Endothelial cell of coronary artery (primary cell): ENCODE data around the gene SUV39H2. TPM values are rescaled to one million over a fixed set of nuclear protein-coding genes. Genes with fewer than 3 reads are reported as not detected.

Experiments
- total RNA-seq: library from RNA; depleted of rRNA; stranded (reverse); fragments of >200 nt; gene quantifications from 2 replicates; pipeline ENCODE4 v1.2.3, GENCODE V29; 2014

Gene SUV39H2, protein sequence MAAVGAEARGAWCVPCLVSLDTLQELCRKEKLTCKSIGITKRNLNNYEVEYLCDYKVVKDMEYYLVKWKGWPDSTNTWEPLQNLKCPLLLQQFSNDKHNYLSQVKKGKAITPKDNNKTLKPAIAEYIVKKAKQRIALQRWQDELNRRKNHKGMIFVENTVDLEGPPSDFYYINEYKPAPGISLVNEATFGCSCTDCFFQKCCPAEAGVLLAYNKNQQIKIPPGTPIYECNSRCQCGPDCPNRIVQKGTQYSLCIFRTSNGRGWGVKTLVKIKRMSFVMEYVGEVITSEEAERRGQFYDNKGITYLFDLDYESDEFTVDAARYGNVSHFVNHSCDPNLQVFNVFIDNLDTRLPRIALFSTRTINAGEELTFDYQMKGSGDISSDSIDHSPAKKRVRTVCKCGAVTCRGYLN
- 14.1 and 15.7 TPM in 2 replicates for total RNA-seq

DNA sequence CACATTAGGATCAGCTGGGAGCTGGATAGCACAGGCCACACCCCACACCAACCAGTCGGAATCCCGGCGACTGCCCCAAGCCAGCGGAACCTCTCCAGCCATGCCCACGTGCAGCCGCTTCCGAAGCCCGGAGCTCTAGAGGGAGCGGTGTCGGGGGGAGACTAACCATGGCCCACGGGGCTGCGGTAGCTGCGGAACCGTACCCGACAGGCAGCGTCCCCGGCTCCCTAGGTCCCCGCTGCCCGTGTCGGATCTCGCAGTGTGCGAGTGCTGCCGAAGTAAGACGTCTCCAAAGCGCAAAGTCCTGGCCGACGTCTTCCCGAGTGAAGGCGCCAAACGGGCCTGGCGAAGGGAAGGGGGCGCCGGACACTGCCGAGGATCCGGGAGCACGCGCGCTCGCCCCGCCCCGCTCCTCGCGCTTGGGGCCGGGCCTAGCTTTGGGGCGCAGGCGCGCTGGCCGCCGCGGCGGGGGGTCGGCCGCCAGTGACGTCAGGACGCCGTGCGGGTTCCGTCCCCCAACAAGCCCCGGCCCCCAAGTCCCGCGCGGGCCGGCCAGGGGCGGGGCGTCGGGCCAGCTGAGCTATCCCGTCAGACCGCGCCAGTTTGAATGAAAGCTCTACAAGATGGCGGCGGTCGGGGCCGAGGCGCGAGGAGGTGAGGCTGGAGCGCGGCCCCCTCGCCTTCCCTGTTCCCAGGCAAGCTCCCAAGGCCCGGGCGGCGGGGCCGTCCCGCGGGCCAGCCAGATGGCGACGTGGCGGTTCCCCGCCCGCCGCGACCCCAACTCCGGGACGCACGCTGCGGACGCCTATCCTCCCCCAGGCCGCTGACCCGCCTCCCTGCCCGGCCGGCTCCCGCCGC is at the start of gene SUV39H2:
SUV39H2 (plus strand) TSS at position 601 of the 858 bp plus-strand sequence; CDS start at position 624, 23 bp downstream.

DNA sequence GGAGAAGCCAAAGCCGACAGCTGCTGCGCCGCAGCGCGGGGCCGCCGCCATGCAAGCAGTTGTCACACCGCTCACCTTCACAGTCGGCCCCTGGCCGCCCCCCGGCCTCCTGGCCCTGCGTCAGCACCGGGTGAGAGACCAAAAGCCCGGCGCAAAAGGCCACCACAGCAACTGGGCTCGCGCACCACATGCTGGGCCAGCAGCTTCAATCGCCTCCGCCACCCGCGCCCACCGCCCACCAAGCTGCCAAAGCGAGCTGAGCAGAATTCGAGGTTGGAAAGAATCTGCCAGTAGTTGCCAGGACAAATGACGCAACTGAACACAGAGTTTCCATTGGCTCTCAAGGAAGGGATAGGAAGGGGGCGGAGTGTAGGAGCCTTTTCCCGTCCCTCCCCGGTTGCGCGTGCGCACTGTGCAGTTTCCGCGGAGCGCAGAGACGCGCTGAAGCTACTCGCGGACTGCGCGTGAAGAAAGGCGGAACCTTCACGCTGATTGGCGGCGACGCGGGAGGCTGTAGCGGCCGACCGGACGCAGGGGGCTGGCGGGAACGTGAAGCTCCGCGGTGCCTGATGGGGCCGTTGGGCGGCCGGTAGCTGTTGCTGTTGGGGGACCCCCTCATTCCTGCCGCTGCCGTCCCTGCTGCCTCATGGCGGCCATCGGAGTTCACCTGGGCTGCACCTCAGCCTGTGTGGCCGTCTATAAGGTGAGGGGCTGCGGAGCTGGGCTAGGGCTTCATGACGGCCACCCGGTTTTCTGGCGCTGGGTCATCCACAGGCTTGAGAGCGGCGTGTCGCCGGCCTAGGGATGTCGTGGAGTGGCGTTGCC is 40.7 kb upstream of the SUV39H2 start, which contains the start of the genes CDNF, HSPA14 and MSANTD7:
CDNF (minus strand) TSS at position 281 of the 825 bp plus-strand sequence; CDS start at position 190, 91 bp downstream.
HSPA14 (plus strand) TSS at position 550 of the 825 bp plus-strand sequence; CDS start at position 647, 97 bp downstream.
MSANTD7 (plus strand) TSS at position 550 of the 825 bp plus-strand sequence. CDS start 3,979 bp downstream, outside the sequence.

Other genes with a start within 250 kb of the SUV39H2 start
- gene FAM107B, start 104.0 kb upstream of the SUV39H2 start, total RNA-seq: 73.5 and 110 TPM in 2 replicates
- gene CDNF, start 40.8 kb upstream of the SUV39H2 start, total RNA-seq: 0.36 and 0.47 TPM in 2 replicates
- 10.2 and 15.2 TPM in 2 replicates for gene HSPA14, start 40.6 kb upstream of the SUV39H2 start, total RNA-seq
- gene MSANTD7, start 40.6 kb upstream of the SUV39H2 start, total RNA-seq: 17.9 and 20.1 TPM in 2 replicates
- 5.7 and 8.3 TPM in 2 replicates for gene DCLRE1C, start 75.2 kb downstream of the SUV39H2 start, total RNA-seq
- gene MEIG1, start 80.5 kb downstream of the SUV39H2 start, total RNA-seq: not detected in 2 replicates
- 0.09 and 5.4 TPM in 2 replicates for gene OLAH, start 165.1 kb downstream of the SUV39H2 start, total RNA-seq
- gene ACBD7, start 209.9 kb downstream of the SUV39H2 start, total RNA-seq: 1.4 and 1.9 TPM in 2 replicates
- 8.0 and 9.1 TPM in 2 replicates for gene RPP38, start 218.5 kb downstream of the SUV39H2 start, total RNA-seq